Prostate gland (tissue), 2 donors: ENCODE data around the gene CRYGS. TPM values are rescaled to one million over a fixed set of nuclear protein-coding genes. Genes with fewer than 3 reads are reported as not detected.
"Not testable (repeated sequence)": the region's sequence is repeated elsewhere in the genome, so short reads cannot be mapped to it uniquely, and the experiment has no call there.

Source experiments
- DNase-seq: peaks from one replicate; pipeline ENCODE4 v3.0.0-alpha.2; 2019; ENCODE audit warnings: low spot score
- H3K27ac ChIP-seq, 2 donors: fragments of 200-600 bp; sonication (generic); 2 replicates each; pipeline ENCODE4 v1.5.1; 2017 to 2019
- H3K27me3 ChIP-seq: fragments of 200-600 bp; sonication (generic); replicated peaks from 2 replicates; pipeline ENCODE4 v1.5.1; 2019; ENCODE audit not compliant: insufficient read depth
- H3K36me3 ChIP-seq, 2 donors: fragments of 200-600 bp; sonication (generic); 1 replicate in 1 of 2; 2 replicates in 1 of 2; pipeline versions ENCODE4 v1.5.1 to v1.8.1; 2017 to 2019
- H3K4me1 ChIP-seq: fragments of 200-600 bp; sonication (generic); replicated peaks from 2 replicates; pipeline ENCODE4 v1.5.1; 2019
- H3K4me3 ChIP-seq, 2 donors: fragments of 200-600 bp; sonication (generic); 2 replicates each; pipeline ENCODE4 v1.5.1; 2017 to 2019
- H3K9me3 ChIP-seq: fragments of 200-600 bp; sonication (generic); 2 replicates; pipeline ENCODE4 v1.5.1; 2017
- CTCF ChIP-seq, 4 experiments: fragments of 200-600 bp in 2 of 4; fragments of 450-650 bp in 2 of 4; sonication (generic) in 2 of 4; IDR thresholded peaks; 1 replicate in 3 of 4; 2 replicates in 1 of 4; pipeline ENCODE4 v1.5.1; 2016 to 2019; ENCODE audit warnings: antibody characterized with exemption in 4 of 4, mild to moderate bottlenecking in 2 of 4, moderate library complexity in 2 of 4
- POLR2A ChIP-seq: fragments of 450-650 bp; IDR thresholded peaks from one replicate; pipeline ENCODE4 v1.6.1; 2016; ENCODE audit warnings: antibody characterized with exemption, mild to moderate bottlenecking
- POLR2AphosphoS5 ChIP-seq: sonication (generic); formaldehyde crosslinking; IDR thresholded peaks from one replicate; pipeline ENCODE4 v1.6.1; 2017; ENCODE audit warnings: antibody characterized with exemption
- WGBS: methylation state at CpG from one replicate; pipeline ENCODE4 v1.1.5; 2018; 5-methylcytosine and 5-hydroxymethylcytosine counted together
- intact Hi-C: fragments of 100-400 bp; cut with DNase I; formaldehyde crosslinking; loops from one replicate; pipeline ENCODE4 v1.14.2; 2022
- total RNA-seq, 2 donors: library from RNA; depleted of rRNA; stranded (reverse); fragments of >200 nt; gene quantifications; one replicate each; pipeline ENCODE4 v1.1.0, GENCODE V29; 2016

The CRYGS gene
- total RNA-seq, 2 donors from 2014 or later = 1.0 to 1.1 TPM

- no peak for DNase-seq
- WGBS = 58% methylated on average over 1 of the region's 1 CpG
- TF ChIP-seq CTCF (IDR thresholded peaks at IDR 0.05) = no peak
- TF ChIP-seq POLR2A = no peak
- TF ChIP-seq POLR2AphosphoS5 = no peak
Observed at GRCh38 chr3:186532598-186533072, 11.5 kb downstream of the CRYGS start.

GRCh38 chr3:186531694-186532093 is 12.5 kb downstream of the CRYGS start:
- H3K4me1 ChIP-seq, H3K36me3 ChIP-seq, H3K27ac ChIP-seq, DNase-seq, H3K4me3 ChIP-seq, H3K27me3 ChIP-seq, intact Hi-C loops, H3K9me3 ChIP-seq: not testable (repeated sequence)
- 91% methylated on average over 3 of the region's 3 CpGs for WGBS

More at GRCh38 chr3:186532598-186533072, 11.5 kb downstream of the CRYGS start:
- Histone ChIP-seq H3K27ac (no peak overlapping the region), H3K4me3 (no peak overlapping the region), H3K4me1 (no peaks in the 10 kb centered on the region), H3K27me3 (no peaks in the 10 kb centered on the region), H3K9me3 (no peaks in the 10 kb centered on the region), H3K36me3 (no peaks in the 10 kb centered on the region)
- intact Hi-C loops = no loop called here

- Histone ChIP-seq H3K27ac (no peak overlapping the region), H3K36me3 (no peaks in the 10 kb centered on the region), H3K4me3 (no peak overlapping the region), H3K4me1 (no peaks in the 10 kb centered on the region), H3K9me3 (no peaks in the 10 kb centered on the region), H3K27me3 (no peaks in the 10 kb centered on the region)
- no peak for TF ChIP-seq POLR2AphosphoS5
- no peak for TF ChIP-seq CTCF (IDR thresholded peaks at IDR 0.05)
- TF ChIP-seq POLR2A = no peak
- intact Hi-C loops = no loop called here
- no peak for DNase-seq
Observed at GRCh38 chr3:186530415-186530814, 13.8 kb downstream of the CRYGS start.

GRCh38 chr3:186529201-186529999 is 14.8 kb downstream of the CRYGS start:
- H3K36me3 ChIP-seq = no peaks in the 10 kb centered on the region
- TF ChIP-seq POLR2AphosphoS5 (no peak), POLR2A (no peak), CTCF (IDR thresholded peaks at IDR 0.05) (no peak)
- WGBS = 79% methylated on average over 11 of the region's 11 CpGs
- intact Hi-C loops = no loop called here
- H3K27ac ChIP-seq = no peak overlapping the region
- H3K4me1 ChIP-seq = no peaks in the 10 kb centered on the region
- no peaks in the 10 kb centered on the region for H3K27me3 ChIP-seq
- DNase-seq = no peak
- no peaks in the 10 kb centered on the region for H3K9me3 ChIP-seq
- no peak overlapping the region for H3K4me3 ChIP-seq

GRCh38 chr3:186526256-186526606 is 17.9 kb downstream of the CRYGS start:
- intact Hi-C loops = no loop called here
- Histone ChIP-seq H3K27me3 (no peaks in the 10 kb centered on the region), H3K27ac (no peak overlapping the region), H3K36me3 (no peaks in the 10 kb centered on the region), H3K9me3 (no peaks in the 10 kb centered on the region), H3K4me1 (no peaks in the 10 kb centered on the region), H3K4me3 (no peak overlapping the region)
- DNase-seq = no peak
- WGBS = 73% methylated on average over 6 of the region's 6 CpGs
- TF ChIP-seq POLR2A (no peak), CTCF (IDR thresholded peaks at IDR 0.05) (no peak), POLR2AphosphoS5 (no peak)
